K562 (cell line): Measurements from ENCODE around the gene LINC00305. TPM values are rescaled to one million over a fixed set of nuclear protein-coding genes. Genes with fewer than 3 reads are reported as not detected.

Source experiments
- ATAC-seq: fragments of 200-7000 bp; cut with Tn5 transposase; 3 replicates; pipeline ENCODE4 v1.9.1; 2020; ENCODE audit warnings: moderate library complexity
- BruUV-seq: library from RNA; stranded (reverse); fragments of 400-500 nt; replicated peaks from 2 replicates; lab custom pipeline; 2021; lab: Mats Ljungman, UMichigan
- CTCF ChIA-PET: fragments of 300-600 bp; formaldehyde crosslinking; extraction: SDS; loops from one replicate; lab custom pipeline; 2021; ENCODE audit warnings: low intra/inter-chr PET ratio; lab: Yijun Ruan, JAX
- POLR2A ChIA-PET: fragments of 300-600, 350-650 bp; sonication (Branson Sonifier 250); formaldehyde crosslinking; extraction: SDS; loops from one replicate; lab custom pipeline; 2021; ENCODE audit warnings: antibody characterized with exemption, inconsistent platforms; lab: Yijun Ruan, JAX
- DNase-seq, 4 experiments: peaks; one replicate each; pipeline versions ENCODE4 v3.0.0 to v3.0.0-alpha.2; 2011 to 2018; ENCODE audit warnings: low spot score in 3 of 4, mixed read lengths in 3 of 4; ENCODE audit errors: extremely low read depth in 1 of 4
- FAIRE-seq: peaks from 2 replicates; lab custom pipeline; 2011; peaks lifted over from hg19 to GRCh38; lab: Jason Lieb, UNC
- H2AFZ ChIP-seq: 2 replicates; pipeline ENCODE4 v1.6.0; 2011; ENCODE audit warnings: low read depth, low read length, control low read depth, inconsistent platforms
- H3K27ac ChIP-seq: fragments of 200-600 bp; 3 replicates; pipeline ENCODE4 v1.8.0; 2011; ENCODE audit warnings: low read depth, mild to moderate bottlenecking, control low read depth, inconsistent platforms, low read length, moderate library complexity, mixed read lengths; ENCODE audit errors: extremely low read depth
- H3K27me3 ChIP-seq, 2 experiments: fragments of 300-600 bp in 1 of 2; 2 replicates in 1 of 2; 3 replicates in 1 of 2; pipeline versions ENCODE4 v1.6.0 to v1.8.0; 2011; ENCODE audit warnings: inconsistent platforms in 2 of 2, low read length in 2 of 2, mild to moderate bottlenecking in 1 of 2, mixed read lengths in 1 of 2, moderate library complexity in 1 of 2; ENCODE audit not compliant: control insufficient read depth in 2 of 2, insufficient read depth in 2 of 2
- H3K36me3 ChIP-seq: fragments of 300-600 bp; 3 replicates; pipeline ENCODE4 v1.8.0; 2011; ENCODE audit warnings: mild to moderate bottlenecking, low read length, inconsistent platforms; ENCODE audit not compliant: control insufficient read depth, insufficient read depth
- H3K4me1 ChIP-seq, 2 experiments: fragments of 200-600 bp in 1 of 2; replicated peaks in 1 of 2; 2 replicates in 1 of 2; 3 replicates in 1 of 2; pipeline versions ENCODE4 v1.5.1 to v1.8.0; 2011; ENCODE audit warnings: inconsistent platforms in 2 of 2, low read length in 2 of 2, mild to moderate bottlenecking in 1 of 2, mixed read lengths in 1 of 2, moderate library complexity in 1 of 2; ENCODE audit not compliant: control insufficient read depth in 2 of 2, insufficient read depth in 2 of 2
- H3K4me2 ChIP-seq: 2 replicates; pipeline ENCODE4 v1.6.1; 2011; ENCODE audit warnings: low read length, control low read depth, inconsistent platforms, mixed read lengths; ENCODE audit not compliant: insufficient read depth
- H3K4me3 ChIP-seq: fragments of 200-600 bp; sonication (generic), shearing (Covaris generic); 2 replicates; pipeline ENCODE4 v1.5.1; 2016; ENCODE audit warnings: control low read depth, inconsistent platforms
- H3K79me2 ChIP-seq: fragments of 200-600 bp; 3 replicates; pipeline ENCODE4 v1.8.0; 2011; ENCODE audit warnings: low read length, inconsistent platforms; ENCODE audit not compliant: control insufficient read depth, insufficient read depth
- H3K9ac ChIP-seq, 2 experiments: 2 replicates each; pipeline versions ENCODE4 v1.6.0 to v1.6.1; 2011; ENCODE audit warnings: low read depth in 2 of 2, low read length in 2 of 2, control low read depth in 1 of 2, inconsistent platforms in 1 of 2, mild to moderate bottlenecking in 1 of 2, mixed read lengths in 1 of 2; ENCODE audit not compliant: insufficient read depth in 1 of 2
- H3K9me1 ChIP-seq: one replicate; pipeline ENCODE4 v1.6.0; 2011; ENCODE audit warnings: inconsistent platforms, mild to moderate bottlenecking, low read length, moderate library complexity; ENCODE audit not compliant: control insufficient read depth, insufficient read depth
- H3K9me3 ChIP-seq: replicated peaks from 2 replicates; pipeline ENCODE4 v1.5.1; 2011; ENCODE audit warnings: low read depth, low read length, inconsistent platforms; ENCODE audit not compliant: control insufficient read depth, insufficient read depth
- H4K20me1 ChIP-seq: replicated peaks from 2 replicates; pipeline ENCODE4 v1.6.1; 2011; ENCODE audit warnings: low read length, inconsistent platforms, mixed read lengths; ENCODE audit not compliant: control insufficient read depth, insufficient read depth
- E2F1 ChIP-seq: sonication (generic); formaldehyde crosslinking; IDR thresholded peaks from 2 replicates; pipeline ENCODE4 v1.8.1; 2023; ENCODE audit warnings: mild to moderate bottlenecking, missing genetic modification reagents, moderate library complexity
- ELF1 ChIP-seq: fragments of 200-800 bp; sonication (Bioruptor generic); IDR thresholded peaks from 2 replicates; pipeline ENCODE4 v1.6.1; 2016; ENCODE audit warnings: missing genetic modification characterization, missing compliant biosample characterization
- GATAD2A ChIP-seq: fragments of 450-650 bp; IDR thresholded peaks from 2 replicates; pipeline ENCODE4 v1.6.1; 2017
- JUND ChIP-seq, 2 experiments: IDR thresholded peaks; 2 replicates in 1 of 2; 3 replicates in 1 of 2; pipeline ENCODE4 v1.6.1; 2011; ENCODE audit warnings: borderline replicate concordance in 2 of 2, low read depth in 2 of 2, low read length in 2 of 2, improper control_type of control experiment in 1 of 2, missing biosample characterization in 1 of 2, missing genetic modification characterization in 1 of 2, missing genetic modification reagents in 1 of 2
- KAT8 ChIP-seq: fragments of 450-650 bp; IDR thresholded peaks from 2 replicates; pipeline ENCODE4 v1.6.1; 2016; ENCODE audit warnings: low read depth, mild to moderate bottlenecking
- KLF13 ChIP-seq: fragments of 450-650 bp; IDR thresholded peaks from 2 replicates; pipeline ENCODE4 v1.6.1; 2016; ENCODE audit warnings: missing genetic modification characterization, low read depth, mild to moderate bottlenecking, missing compliant biosample characterization, moderate library complexity, borderline replicate concordance
- MCM3 ChIP-seq: fragments of 450-650 bp; IDR thresholded peaks from 2 replicates; pipeline ENCODE4 v1.6.1; 2016
- NFRKB ChIP-seq: fragments of 450-650 bp; IDR thresholded peaks from 2 replicates; pipeline ENCODE4 v1.6.1; 2016; ENCODE audit warnings: low read depth
- PTBP1 ChIP-seq: fragments of 200-400 bp; formaldehyde crosslinking; IDR thresholded peaks from 2 replicates; pipeline ENCODE4 v1.6.1; 2017; ENCODE audit warnings: low read depth, low read length
- PURB ChIP-seq: sonication (generic); formaldehyde crosslinking; IDR thresholded peaks from 2 replicates; pipeline ENCODE4 v1.9.0; 2021; ENCODE audit warnings: low read depth, mild to moderate bottlenecking, missing genetic modification reagents
- SRSF9 ChIP-seq: fragments of 200-400 bp; formaldehyde crosslinking; IDR thresholded peaks from 2 replicates; pipeline ENCODE4 v1.6.1; 2017; ENCODE audit warnings: low read depth, low read length, borderline replicate concordance
- TCFL5 ChIP-seq: fragments of 250-450 bp; sonication (Bioruptor Pico); conservative IDR thresholded peaks from 2 replicates; pipeline ENCODE4 v1.6.1; 2021; ENCODE audit warnings: mild to moderate bottlenecking, moderate library complexity, matching md5 sums
- ZNF12 ChIP-seq: sonication (generic); formaldehyde crosslinking; IDR thresholded peaks from 2 replicates; pipeline ENCODE4 v1.4.0; 2020; ENCODE audit warnings: mild to moderate bottlenecking, missing genetic modification reagents
- ZNF146 ChIP-seq: IDR thresholded peaks from one replicate; pipeline ENCODE4 v1.6.1; 2018; ENCODE audit warnings: missing compliant biosample characterization; ENCODE audit not compliant: unreplicated experiment
- ZNF3 ChIP-seq: fragments of 250-450 bp; sonication (Bioruptor Pico); IDR thresholded peaks from 2 replicates; pipeline ENCODE4 v1.5.0; 2021; ENCODE audit warnings: mild to moderate bottlenecking, moderate library complexity
- ZNF778 ChIP-seq: fragments of 450-650 bp; formaldehyde crosslinking; IDR thresholded peaks from 2 replicates; pipeline ENCODE4 v1.4.0; 2020; ENCODE audit warnings: mild to moderate bottlenecking, moderate library complexity
- WGBS: fragments of 100-300 bp; shearing (Covaris generic); methylation state at CpG from one replicate; pipeline ENCODE4 v1.1.6; 2016; ENCODE audit warnings: low coverage, mixed read lengths; ENCODE audit not compliant: insufficient coverage; ENCODE audit errors: missing lambda C conversion rate; 5-methylcytosine and 5-hydroxymethylcytosine counted together
- in situ Hi-C: fragments of 300-500 bp; cut with MboI; formaldehyde crosslinking; loops from 4 replicates; pipeline ENCODE4 v1.15.0; 2018; ENCODE audit warnings: inconsistent platforms, mixed read lengths
- intact Hi-C: fragments of 100-400 bp; cut with micrococcal nuclease; formaldehyde crosslinking; loops from 2 replicates; pipeline ENCODE4 v1.14.2; 2022
- polyA plus RNA-seq, 8 experiments: library from polyadenylated mRNA; depleted of rRNA in 4 of 8; stranded (reverse) in 5 of 8; unstranded in 3 of 8; fragments of >200 nt; fragmentation: Nextera tagmentation in 2 of 8; fragmentation: Illumina TruSeq in 1 of 8; extraction: Ambion mirVana in 2 of 8; extraction: Trizol in 1 of 8; gene quantifications; 2 replicates each; pipeline versions ENCODE4 v1.2.1 to v1.2.3, GENCODE V29; 2011 to 2014; ENCODE audit warnings: inconsistent platforms in 1 of 8, missing spikeins in 1 of 8
- total RNA-seq, 7 experiments: library from RNA; depleted of rRNA in 6 of 7; stranded (reverse); fragments of >200 nt in 6 of 7; fragmentation: Illumina TruSeq in 2 of 7; extraction: Trizol in 2 of 7; gene quantifications; 2 replicates each; pipeline versions ENCODE4 v1.2.1 to v1.2.3, GENCODE V29; 2011 to 2021; ENCODE audit warnings: low replicate concordance in 1 of 7
- TF ChIP-seq, protein P1 (sequence below): sonication (generic); formaldehyde crosslinking; IDR thresholded peaks from 2 replicates; pipeline ENCODE4 v1.8.0; 2022; ENCODE audit warnings: missing genetic modification reagents, mild to moderate bottlenecking, borderline replicate concordance
- TF ChIP-seq, protein P2 (sequence below): sonication (generic); formaldehyde crosslinking; IDR thresholded peaks from 2 replicates; pipeline ENCODE4 v1.4.0; 2020; ENCODE audit warnings: mild to moderate bottlenecking, missing genetic modification reagents

The LINC00305 gene
- total and polyA plus RNA-seq, 9 of the 15 experiments (the other 6 are each of a cell fraction or from before 2014, with no cell fraction given): not detected

DNA sequence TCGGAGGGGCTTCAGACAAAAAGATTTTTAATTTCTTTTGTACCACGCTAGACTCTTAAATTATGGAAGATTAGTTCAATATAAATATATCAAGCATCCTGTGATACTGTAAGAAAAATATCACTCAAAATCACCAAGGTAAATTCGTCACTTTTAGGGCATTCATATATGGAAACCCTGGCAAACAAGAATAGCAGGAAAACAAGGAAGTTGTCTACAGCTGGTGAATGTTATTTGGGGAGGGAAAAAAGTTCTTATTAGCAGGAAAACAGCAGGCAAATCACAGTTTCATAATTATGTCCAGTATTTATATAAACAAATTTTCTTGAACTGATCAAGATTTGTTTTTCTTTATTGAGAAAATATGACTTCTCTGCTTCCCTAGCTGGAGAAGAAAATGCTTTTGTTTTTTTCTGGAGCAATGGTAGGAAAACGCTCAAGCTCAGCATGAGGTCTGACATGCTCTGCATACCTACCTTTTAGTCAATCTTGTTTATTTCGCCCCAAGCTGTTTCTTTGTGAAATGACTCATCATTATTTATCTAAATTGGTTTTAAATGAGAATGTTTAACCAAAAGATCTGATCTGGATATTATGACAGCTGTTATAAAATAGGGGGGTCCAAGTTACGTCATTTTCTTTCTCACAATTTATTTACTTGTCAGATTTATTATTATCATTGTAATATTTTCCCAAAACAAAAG is 14.7 kb downstream of the LINC00305 start:
- no peak for ATAC-seq
- no peak overlapping the region for H3K27ac ChIP-seq
- H3K9me1 ChIP-seq: no peaks in the 10 kb centered on the region
- H3K79me2 ChIP-seq: no peaks in the 10 kb centered on the region
- no peaks in the 10 kb centered on the region for H3K27me3 ChIP-seq
- H3K9ac ChIP-seq: no peak overlapping the region
- intact Hi-C loops (no loop called here), in situ Hi-C loops (no loop called here)
- H3K9me3 ChIP-seq: no peaks in the 10 kb centered on the region
- no peak overlapping the region for H2AFZ ChIP-seq
- CTCF ChIA-PET: no interaction called here
- no TSS peak for BruUV-seq
- TF ChIP-seq, protein P1, sequence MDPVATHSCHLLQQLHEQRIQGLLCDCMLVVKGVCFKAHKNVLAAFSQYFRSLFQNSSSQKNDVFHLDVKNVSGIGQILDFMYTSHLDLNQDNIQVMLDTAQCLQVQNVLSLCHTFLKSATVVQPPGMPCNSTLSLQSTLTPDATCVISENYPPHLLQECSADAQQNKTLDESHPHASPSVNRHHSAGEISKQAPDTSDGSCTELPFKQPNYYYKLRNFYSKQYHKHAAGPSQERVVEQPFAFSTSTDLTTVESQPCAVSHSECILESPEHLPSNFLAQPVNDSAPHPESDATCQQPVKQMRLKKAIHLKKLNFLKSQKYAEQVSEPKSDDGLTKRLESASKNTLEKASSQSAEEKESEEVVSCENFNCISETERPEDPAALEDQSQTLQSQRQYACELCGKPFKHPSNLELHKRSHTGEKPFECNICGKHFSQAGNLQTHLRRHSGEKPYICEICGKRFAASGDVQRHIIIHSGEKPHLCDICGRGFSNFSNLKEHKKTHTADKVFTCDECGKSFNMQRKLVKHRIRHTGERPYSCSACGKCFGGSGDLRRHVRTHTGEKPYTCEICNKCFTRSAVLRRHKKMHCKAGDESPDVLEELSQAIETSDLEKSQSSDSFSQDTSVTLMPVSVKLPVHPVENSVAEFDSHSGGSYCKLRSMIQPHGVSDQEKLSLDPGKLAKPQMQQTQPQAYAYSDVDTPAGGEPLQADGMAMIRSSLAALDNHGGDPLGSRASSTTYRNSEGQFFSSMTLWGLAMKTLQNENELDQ (CRISPR knock-in tag): no peak
- TF ChIP-seq, protein P2, sequence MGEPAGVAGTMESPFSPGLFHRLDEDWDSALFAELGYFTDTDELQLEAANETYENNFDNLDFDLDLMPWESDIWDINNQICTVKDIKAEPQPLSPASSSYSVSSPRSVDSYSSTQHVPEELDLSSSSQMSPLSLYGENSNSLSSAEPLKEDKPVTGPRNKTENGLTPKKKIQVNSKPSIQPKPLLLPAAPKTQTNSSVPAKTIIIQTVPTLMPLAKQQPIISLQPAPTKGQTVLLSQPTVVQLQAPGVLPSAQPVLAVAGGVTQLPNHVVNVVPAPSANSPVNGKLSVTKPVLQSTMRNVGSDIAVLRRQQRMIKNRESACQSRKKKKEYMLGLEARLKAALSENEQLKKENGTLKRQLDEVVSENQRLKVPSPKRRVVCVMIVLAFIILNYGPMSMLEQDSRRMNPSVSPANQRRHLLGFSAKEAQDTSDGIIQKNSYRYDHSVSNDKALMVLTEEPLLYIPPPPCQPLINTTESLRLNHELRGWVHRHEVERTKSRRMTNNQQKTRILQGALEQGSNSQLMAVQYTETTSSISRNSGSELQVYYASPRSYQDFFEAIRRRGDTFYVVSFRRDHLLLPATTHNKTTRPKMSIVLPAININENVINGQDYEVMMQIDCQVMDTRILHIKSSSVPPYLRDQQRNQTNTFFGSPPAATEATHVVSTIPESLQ (CRISPR knock-in tag): no peak
- no peak for TF ChIP-seq ZNF12 (CRISPR knock-in tag)
- no peak for TF ChIP-seq PURB (CRISPR knock-in tag)
- no peak for TF ChIP-seq TCFL5 (CRISPR knock-in tag)
- no peak for TF ChIP-seq ZNF146 (CRISPR knock-in tag)
- no peak for TF ChIP-seq MCM3
- no peak for TF ChIP-seq KAT8
- TF ChIP-seq ZNF3: no peak
- no peak for TF ChIP-seq ELF1 (tag)
- no peak for TF ChIP-seq NFRKB
- TF ChIP-seq SRSF9: no peak
- no peak for TF ChIP-seq JUND (IDR thresholded peaks at IDR 0.05; ENCODE audit: borderline replicate concordance, low read depth, low read length)
- TF ChIP-seq JUND (tag; IDR thresholded peaks at IDR 0.05; ENCODE audit: borderline replicate concordance, low read depth, low read length): no peak
- no peak for TF ChIP-seq KLF13 (tag)
- no peak for TF ChIP-seq ZNF778
- TF ChIP-seq E2F1 (CRISPR knock-in tag): no peak
- TF ChIP-seq PTBP1: no peak
- no peak for TF ChIP-seq GATAD2A
- H3K4me2 ChIP-seq: no peak overlapping the region
- no peak for DNase-seq
- no peaks in the 10 kb centered on the region for H3K36me3 ChIP-seq
- POLR2A ChIA-PET: interaction anchor here (0.6 kb wide), 1 partner anchor 1807 kb away, joined by 3 read pairs; no protein-coding TSS in a partner anchor
- no peak overlapping the region for H3K4me3 ChIP-seq
- 0% methylated on average over 6 of the region's 6 CpGs for WGBS
- H3K4me1 ChIP-seq: no peaks in the 10 kb centered on the region
- FAIRE-seq: no peak
- no peaks in the 10 kb centered on the region for H4K20me1 ChIP-seq
